Activated CD8-positive, alpha-beta memory T cell treated with anti-CD3 and anti-CD28 coated beads, Interleukin-2, amount 50 U/mL, for 1 hour (primary cell): ENCODE measurements around the gene CLSTN2.

Experiments
- DNase-seq: peaks from one replicate; pipeline ENCODE4 v3.0.0-alpha.2; 2020; ENCODE audit errors: extremely low read depth

The CLSTN2 gene

DNA sequence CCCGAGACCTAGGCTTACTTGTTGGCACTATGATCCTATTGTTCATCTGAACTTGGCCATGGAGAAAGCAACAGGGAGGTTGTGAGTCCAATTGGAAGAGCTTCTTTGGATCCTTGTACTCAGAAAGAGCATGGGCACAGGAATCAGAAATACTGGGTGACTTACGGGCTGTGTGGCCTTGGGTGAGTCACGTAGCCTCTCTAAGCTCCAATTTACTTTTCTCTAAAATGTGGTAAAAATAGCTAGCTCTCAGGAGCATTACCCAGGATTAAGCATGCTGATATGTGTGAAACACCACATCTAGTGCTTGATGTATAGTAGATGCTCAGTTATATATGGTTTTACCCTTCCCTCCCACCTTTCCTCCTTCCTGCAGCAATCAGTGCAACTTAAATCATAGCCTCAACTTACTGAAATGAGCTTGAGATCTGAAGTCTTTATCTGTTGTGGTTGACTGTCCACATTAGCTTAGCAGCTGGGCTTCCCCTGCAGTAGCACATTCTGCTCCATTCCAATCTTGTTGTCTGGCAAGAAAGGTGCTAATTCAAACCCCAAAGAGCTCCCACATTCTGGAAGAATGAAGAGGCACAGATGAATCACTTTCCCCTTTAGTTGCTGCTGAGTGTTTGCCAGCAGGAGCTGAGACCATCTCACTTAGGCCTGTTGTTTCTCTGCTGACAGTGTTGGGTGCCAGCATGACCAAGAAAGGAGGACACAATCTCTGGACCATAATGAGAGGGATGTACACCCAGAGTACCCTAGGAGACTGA is 443.8 kb downstream of the CLSTN2 start:
- DNase-seq = no peak

DNA sequence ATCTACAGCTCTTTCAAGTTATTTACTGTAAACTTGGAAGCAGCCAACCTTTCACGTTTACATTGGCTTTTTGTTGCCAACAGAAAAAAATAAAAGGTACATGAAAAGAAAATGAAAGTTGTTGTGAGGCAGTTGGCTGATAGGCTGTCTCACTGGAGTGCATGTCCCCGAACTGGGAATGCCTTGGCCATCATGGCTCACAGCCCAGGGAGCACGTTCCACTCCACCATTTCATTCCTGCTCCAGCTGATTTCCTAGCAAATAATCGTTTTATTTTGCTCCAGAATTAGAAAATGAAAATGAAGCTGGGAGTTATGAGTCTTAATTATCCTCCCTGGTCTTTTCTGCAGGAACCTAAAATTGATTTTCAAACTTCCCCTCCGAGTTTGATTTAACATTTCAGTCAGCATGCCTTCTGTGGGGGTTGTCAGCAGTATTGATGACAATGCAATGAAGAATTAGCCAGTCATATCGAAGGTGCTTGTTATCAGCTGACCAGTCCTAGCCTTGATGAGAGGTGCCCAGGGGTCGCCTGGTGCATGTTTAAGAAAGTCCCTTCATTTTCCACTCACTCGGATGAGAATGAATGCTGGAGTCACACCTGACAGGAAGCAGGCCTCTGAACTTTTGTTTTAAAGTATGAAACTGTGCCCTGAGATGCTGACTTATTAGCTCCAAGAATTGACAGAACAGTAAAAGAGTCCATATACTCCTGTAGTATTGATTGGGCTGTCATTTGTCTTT is 449.2 kb downstream of the CLSTN2 start:
- DNase-seq = no peak

DNA sequence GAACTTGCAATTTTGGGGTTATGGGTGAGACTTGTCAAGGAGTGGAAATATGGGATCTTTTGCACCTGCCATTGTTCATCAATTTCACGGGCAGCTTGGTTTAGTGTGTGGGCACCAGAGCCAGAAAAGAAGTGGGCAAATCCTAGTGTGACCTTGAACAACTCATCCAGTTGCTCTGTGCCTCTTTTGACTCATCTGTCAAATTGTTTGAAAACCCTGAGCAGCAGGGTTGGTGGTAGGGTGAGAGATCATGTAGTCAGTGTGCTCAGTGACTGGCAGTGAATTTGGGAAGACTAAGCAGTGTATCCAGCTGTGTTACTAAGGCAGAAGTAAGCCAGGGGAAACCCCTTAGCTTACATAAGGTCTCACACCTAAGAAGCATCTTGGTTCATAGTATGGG is 449.9 kb downstream of the CLSTN2 start:
- no peak for DNase-seq

DNA sequence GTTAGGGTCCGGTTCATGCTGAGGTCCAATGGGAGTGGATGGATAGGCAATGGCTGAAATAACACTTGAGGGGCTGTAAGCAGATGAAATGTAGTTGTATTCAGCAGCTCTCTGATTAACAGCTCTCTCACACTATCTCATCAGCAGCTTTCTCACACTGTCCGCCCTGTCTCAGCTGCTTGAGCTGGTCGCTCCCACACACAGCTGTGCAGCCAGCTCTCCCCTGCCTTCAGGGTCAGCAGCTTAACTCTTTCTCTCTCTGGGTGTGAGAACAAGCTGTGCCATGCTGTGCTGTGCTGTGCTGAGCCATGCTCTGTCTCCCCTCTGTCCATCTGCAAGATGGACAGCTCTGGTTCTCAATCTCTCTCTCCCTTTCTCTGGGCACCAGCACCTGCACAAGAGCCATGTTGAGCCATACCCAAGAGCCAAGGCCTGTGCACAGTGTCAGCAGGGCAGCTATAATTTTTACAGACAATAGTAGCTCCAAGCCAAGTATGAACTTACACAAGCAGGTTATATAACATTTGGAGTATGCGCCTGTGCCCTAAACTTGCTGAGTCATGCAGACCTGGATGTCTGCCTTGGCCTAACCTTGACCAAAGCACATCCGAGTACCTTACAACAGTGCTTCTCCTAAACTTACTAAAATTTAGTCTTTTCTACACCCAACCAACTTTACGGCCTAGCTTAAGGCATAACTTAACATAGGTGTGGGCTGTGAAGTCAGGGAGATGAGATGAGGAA is 451.5 kb downstream of the CLSTN2 start:
- DNase-seq = no peak

DNA sequence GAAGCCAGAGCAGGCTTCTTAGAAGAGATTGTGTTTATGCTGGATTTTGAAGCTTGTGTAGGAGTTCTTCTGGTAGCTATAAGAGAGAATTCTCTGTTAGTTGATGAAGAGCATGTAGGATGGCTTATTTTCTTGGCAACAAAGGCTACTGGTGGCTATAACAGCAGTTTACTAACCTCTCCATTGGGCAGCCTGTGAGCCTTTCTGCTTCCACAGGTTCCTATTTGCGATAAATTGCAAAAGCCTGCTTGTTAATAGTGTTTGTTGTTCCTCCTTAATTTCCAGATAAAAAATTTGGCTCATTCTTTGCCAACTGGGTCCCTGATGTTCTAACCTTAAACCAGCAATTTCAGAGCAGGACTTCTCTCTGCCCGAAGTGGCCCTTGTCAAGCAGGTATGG is 452.3 kb downstream of the CLSTN2 start:
- no peak for DNase-seq

DNA sequence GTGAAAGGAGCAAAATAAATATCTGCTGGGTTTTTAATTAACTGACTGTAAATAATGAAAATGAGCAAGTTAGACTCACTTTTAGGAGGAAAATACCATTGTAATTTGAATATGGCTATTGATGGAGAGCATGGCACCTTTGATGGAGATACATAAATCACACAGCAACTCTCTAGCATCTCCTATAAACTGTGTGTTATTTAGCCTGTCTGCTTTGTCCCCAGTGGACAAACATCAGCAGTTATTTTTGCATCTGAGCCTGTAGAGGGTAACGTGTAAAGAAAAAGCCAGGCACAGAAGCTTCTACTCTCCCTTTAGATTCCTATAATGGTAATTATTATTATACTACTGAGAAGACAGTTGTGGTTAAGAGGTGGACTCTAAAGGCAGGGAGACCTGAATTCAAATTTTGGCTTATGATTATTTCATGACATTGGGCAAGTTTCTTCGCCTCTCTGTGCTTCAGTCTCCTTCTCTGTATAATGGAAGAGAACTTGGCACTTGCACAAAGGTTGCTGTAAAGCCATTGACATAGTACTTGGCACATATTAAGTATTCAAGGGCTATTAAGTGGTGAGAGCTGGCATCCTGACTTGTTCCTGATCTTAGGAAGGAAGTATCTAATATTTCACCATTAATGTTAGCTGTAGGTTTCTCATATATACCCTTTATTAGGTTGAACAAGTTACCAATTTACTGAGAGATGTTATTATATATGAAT is 453.4 kb downstream of the CLSTN2 start:
- DNase-seq = no peak

DNA sequence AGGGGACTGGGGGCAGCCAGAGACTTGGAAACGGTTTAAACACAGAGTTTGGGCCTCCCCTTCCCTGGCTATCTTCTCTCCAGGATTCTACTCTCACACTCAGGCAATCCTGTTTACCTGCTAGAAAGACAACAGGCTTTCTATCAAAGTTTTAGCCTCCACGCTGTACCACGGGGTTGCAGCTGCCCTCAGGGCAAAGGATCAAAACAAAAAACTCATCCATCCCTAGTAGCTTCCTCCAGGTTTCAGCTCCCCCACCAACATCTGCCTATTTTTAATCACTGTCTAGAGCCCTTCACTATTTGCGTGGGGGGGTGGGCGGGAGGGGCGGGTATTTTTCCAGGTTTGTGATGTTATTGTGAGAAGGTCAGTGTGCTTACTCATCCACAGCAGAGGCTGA is 456.1 kb downstream of the CLSTN2 start:
- DNase-seq = no peak

DNA sequence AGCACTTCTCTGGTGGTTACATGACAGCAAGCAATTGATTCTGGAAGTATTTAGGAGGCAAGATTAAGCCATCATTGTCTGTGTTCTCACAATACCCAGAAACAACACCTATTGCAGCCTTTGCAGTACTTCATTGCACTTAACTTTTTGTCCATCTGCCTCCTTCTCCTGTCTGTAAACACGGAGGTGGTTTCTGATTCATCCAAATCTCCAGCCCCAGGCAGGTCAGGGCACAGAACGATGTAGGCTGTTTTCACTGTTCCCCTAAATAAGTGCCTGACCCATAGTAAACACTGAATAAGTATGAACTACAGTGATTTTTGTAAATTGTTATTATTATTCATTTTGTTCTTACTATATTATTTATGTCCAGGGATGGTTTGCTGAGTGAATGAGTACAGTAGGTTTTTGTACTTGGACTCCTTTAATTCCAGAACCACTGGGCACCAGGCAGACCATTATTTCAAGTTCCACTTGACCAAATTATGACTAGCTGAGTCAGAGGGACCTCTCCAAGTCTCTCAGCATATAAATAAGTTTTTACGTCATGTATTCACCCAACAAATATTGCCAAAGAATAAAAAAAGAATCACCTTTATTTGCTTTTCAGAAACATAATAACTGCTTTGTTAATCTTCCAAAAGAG is 459.6 kb downstream of the CLSTN2 start:
- DNase-seq = no peak

DNA sequence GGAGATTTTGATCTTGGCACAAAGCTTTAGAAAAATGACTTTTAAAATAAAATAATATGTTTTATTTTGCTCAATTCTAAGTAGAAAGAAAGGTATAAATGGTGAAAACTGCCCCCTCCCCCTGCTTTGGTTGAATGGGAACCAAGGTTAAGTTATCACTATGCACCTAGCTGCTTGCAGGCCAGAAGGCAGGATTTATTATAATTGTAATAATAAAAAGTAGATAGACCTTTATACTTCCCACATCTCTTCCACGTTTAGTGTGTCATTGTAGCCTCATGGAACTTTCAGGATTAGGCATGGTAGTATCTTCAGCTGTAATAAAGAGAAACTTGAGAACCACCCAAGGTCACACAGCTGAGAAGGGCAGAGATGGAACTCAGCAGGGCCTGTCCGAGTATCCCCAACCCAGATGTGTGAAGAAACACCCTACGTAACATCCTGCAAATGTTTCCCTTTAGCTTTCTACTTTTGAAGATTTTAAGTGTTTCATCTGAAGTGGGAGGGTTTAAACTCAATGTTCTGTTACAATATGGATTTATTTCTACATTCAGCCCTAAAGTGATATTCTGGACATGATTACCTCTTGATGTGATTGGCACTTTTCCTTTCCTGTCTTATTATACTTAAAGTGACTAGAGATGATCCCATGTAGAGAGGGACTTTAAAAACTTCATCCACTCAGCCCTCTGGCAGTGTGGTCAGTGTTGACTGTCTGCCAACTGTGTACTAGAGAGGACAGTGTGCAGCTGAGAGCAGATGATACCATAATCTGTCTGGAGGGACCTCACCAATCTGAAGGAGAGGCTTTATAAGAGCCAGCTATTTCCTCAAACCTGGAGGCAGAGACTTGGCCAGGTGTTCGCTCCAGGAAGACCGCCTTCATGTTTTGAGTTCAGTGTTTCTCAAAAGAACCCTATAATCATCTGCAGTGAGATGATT is 460.4 kb downstream of the CLSTN2 start:
- DNase-seq = no peak

DNA sequence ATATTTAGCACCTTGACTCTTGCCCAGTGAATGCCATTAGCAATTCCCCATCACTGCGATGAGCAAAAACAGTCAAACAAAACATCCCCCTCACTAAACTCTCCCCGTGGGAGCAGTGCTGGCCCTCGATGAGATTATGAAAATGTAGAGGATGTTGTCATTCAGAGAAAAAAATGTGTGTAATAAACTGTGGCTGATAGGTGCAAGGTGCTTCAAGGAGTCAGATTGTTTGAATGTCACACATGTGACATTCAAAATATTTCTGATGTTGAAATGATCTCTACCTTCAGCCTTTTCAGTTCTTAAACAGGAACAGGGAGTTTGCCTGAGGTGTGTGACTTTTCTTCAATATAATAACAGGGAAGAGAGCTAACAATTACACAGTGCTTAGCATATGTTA is 461.1 kb downstream of the CLSTN2 start:
- DNase-seq = no peak

DNA sequence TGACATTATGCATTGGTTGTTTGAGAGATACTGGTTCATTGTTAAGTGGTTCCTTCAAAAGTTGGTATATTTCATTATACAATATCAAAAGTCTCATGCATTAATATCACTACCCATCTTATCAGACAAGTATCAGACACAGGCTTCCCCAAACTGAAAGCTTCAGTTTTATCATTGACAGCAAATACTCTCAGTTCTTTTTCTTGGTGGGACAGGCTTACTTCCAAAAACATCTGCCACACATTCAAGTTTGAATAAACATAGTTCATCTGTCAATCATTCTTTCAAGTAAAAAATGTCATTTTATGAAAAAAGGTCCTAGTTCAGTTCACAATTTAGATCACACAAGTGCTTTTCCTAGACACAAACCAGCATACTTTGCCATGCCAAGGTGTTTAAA is 462.9 kb downstream of the CLSTN2 start:
- no peak for DNase-seq

DNA sequence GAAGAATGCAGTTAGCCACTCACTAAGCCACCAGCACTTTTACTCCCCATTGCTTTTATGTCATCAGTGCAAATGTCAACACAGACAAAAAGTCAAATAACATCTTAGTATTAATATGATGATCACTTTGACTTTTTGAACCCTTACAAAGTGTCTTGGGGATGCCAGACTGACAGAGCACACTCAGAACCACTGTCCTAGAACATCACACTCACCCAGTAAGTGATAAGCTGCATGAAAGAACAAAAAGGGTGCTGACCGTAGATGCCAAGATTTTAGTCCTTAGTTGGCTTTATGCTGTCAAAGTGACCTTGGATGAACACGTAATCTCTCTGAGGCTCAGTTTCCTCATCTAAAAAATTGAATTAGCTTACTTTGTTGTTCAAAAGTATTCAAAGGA is 463.4 kb downstream of the CLSTN2 start:
- DNase-seq = no peak

DNA sequence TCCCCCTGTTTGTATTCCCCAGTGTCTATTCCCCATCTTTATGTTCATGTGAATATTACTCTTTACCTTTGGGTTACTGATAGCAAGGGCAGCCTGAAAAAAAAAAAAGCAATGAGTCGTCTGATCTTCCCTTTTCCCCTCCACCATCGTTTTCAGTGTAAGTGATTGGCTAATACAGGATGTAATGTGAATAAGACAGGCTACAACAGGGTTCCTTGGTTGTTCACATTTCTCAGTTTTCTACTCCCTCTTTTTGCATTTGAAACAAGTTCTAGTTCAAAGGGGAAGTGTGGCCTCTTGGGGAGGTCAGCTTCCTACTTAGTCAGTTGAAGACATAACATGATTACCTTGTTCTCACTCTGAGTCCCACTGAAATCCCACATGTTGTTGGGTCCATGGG is 464.9 kb downstream of the CLSTN2 start:
- no peak for DNase-seq

DNA sequence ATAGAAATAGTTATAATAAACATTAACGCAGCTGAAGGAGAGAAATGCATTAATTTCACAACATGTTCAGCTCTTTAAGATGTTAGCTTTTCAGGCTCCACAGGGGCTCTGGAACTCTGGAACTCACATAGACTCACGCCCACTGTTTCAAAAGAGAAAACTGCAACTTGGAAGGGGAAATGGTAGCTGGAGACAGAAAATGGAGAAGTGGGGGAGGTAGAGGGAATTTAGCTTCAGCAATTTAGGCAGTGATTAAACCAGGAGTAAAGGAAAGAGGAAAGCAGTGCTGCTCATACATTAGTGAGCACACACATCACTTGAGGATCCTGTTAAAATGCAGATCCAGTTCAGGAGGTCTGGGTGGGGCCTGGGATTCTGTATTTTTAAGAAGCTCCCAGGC is 468.1 kb downstream of the CLSTN2 start:
- DNase-seq = no peak

DNA sequence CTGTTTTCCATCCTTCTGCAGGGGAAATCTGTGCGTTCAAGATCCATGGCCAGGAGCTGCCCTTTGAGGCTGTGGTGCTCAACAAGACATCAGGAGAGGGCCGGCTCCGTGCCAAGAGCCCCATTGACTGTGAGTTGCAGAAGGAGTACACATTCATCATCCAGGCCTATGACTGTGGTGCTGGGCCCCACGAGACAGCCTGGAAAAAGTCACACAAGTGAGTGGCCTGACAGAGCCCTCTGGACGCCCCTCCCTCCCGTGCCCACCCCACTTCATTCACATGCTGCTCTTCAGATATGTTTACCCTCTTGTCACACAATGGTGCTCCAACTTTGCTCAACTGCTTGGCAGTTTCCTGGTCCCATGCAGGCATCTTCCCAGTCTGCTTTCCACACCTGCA is 468.6 kb downstream of the CLSTN2 start:
- DNase-seq = no peak

DNA sequence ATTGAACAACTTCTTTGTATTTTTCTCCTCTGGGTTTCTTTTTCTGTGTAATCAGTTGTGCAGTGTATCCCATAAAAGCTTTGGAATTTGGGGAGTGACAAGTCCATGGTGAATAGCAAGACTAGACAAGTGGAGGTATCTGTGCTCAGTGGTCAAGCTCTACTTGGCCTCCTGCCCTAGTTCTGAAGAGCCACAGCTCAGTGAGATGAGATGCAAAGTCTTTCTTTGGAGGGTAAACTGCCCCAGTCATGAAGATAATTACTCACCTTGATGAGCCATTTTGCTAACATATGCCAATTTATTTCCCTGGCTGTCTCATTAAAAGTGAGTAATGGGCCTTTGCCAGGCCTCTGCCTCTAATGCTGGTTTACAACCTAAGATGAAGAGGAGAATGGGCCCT is 471.7 kb downstream of the CLSTN2 start:
- no peak for DNase-seq

DNA sequence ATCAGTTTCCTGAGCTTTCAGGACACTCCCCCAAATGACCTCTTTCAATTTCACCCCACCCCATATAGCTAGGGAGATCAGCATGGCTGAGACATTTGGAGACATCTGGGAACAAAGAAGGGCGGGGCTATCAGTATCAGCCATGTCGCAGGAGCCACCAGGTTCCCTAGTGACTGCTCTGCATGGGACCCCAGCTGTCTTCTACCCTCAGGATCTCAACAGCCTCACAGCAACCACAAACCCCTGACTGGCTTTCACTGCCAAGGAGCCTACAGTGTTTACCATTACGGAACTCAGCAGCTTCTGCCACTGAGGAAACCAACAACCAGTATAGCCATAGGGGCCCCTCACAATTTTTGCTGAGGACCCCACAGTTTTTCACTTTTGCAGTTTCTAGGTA is 473.3 kb downstream of the CLSTN2 start:
- DNase-seq = no peak

DNA sequence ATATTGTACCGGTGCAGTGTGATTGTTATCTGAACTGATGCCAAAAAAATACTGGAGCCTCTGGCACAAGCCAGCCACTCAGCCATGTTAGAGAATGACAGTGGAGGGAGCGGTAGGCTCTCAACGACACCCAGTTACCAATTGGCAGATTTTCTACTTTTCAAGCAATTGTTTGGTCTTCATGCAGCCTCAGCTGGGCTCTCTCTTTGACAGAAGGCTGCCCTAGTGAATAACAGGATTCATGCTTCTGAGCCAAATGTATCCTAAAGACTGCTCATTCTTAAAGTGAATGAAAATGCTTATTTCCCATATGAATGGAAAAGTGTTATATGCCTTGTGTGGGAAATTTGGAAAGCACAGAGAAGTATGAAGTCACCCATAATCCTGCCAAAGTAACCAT is 481.7 kb downstream of the CLSTN2 start:
- no peak for DNase-seq

DNA sequence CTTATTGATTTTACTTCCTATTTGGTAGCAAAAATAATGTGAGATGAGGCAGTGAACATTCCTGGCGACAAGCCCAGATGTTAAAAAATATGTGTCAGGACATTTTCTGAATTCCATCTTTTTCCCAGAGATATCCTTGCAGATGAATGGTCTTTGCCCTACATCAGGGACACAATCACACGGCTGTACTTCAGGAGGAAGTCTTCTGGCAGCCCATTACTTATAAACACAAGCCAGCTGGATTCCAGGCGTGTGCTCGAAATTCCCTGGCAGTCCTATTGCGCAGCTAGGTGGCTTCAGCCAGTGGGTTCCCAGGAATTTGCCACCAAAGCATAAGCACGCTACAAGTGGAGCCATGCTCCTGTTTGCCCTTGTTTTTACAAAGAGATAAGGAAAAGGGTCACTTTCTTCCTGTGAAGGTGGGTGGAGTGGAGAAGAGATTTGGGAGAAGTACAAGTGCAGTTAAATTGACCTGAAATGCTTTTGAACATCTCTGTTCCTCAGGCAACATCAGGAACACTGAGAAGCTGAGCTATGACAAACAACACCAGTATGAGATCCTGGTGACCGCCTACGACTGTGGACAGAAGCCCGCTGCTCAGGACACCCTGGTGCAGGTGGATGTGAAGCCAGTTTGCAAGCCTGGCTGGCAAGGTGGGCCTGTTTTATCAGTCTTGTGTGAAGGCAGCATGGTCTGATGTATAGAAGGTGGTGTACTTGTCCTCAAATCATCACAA is 485.8 kb downstream of the CLSTN2 start:
- no peak for DNase-seq

DNA sequence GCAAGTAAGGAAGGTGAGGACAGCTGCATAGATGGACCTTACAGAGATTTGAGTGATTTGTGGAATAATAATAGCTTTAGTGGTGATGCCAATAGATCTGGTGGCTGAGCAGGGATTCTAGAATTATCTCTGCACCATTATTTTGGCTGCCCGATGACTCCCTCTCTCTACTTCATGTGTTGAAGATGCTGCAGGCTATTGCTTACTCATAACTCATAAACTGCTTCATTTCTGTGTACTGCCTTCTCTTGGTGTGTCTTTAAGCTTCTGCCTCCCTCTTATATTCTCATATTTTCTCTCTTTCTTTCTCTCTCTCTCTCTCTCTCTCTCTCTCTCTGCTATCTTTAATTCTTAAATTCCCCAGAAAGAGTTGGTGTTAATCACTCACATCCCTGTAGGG is 486.9 kb downstream of the CLSTN2 start:
- DNase-seq = no peak
